IPS-20b (cell line): ENCODE data around the gene NKAIN4.

Experiments used
- H3K27ac ChIP-seq: one replicate; pipeline ENCODE4 v1.5.1; 2013; ENCODE audit warnings: low read length
- H3K27me3 ChIP-seq: 2 replicates; pipeline ENCODE4 v1.6.1; 2013; ENCODE audit warnings: mild to moderate bottlenecking, low read length, inconsistent platforms; ENCODE audit not compliant: insufficient read depth
- H3K36me3 ChIP-seq: 2 replicates; pipeline ENCODE4 v1.6.1; 2013; ENCODE audit warnings: low read depth, mild to moderate bottlenecking, inconsistent platforms, low read length, moderate library complexity; ENCODE audit not compliant: insufficient read depth
- H3K4me1 ChIP-seq: 2 replicates; pipeline ENCODE4 v1.6.1; 2013; ENCODE audit warnings: mild to moderate bottlenecking, control low read depth, inconsistent platforms, low read length, moderate library complexity; ENCODE audit not compliant: insufficient read depth
- H3K4me3 ChIP-seq: 2 replicates; pipeline ENCODE4 v1.5.1; 2013; ENCODE audit warnings: mild to moderate bottlenecking, low read length, inconsistent platforms
- H3K9ac ChIP-seq: 2 replicates; pipeline ENCODE4 v1.6.1; 2013; ENCODE audit warnings: low read depth, mild to moderate bottlenecking, inconsistent platforms, low read length, moderate library complexity
- H3K9me3 ChIP-seq: 2 replicates; pipeline ENCODE4 v1.6.1; 2013; ENCODE audit warnings: mild to moderate bottlenecking, low read depth, low read length, inconsistent platforms; ENCODE audit not compliant: insufficient read depth

The NKAIN4 gene

DNA sequence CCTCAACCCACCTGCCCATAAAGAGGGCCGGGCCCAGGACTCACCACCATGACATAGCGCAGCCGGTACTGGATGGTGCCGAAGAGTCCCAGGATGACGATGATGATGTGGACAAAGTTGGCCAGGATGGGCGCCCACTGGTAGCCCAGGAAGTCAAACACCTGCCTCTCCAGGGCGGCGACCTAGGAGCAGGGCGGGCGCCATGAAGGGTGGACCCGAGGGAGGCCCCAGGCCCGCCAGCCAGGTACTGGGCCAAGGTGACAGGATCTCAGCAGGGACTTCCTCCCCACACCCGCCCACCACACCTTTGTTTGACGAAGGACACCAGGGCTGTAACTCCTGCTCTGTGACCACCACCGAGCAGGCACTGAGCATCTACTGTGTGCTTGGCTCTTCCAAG is 4.4 kb downstream of the NKAIN4 start:
- H3K27ac ChIP-seq = no peak overlapping the region
- peaks cover 8% of the 10 kb centered on the region; the same call in 1 of the 2 replicates for H3K4me1 ChIP-seq
- no peak overlapping the region for H3K4me3 ChIP-seq
- no peaks in the 10 kb centered on the region for H3K36me3 ChIP-seq
- no peaks in the 10 kb centered on the region for H3K9me3 ChIP-seq
- H3K27me3 ChIP-seq = peaks cover 44% of the 10 kb centered on the region
- H3K9ac ChIP-seq = no peak overlapping the region

DNA sequence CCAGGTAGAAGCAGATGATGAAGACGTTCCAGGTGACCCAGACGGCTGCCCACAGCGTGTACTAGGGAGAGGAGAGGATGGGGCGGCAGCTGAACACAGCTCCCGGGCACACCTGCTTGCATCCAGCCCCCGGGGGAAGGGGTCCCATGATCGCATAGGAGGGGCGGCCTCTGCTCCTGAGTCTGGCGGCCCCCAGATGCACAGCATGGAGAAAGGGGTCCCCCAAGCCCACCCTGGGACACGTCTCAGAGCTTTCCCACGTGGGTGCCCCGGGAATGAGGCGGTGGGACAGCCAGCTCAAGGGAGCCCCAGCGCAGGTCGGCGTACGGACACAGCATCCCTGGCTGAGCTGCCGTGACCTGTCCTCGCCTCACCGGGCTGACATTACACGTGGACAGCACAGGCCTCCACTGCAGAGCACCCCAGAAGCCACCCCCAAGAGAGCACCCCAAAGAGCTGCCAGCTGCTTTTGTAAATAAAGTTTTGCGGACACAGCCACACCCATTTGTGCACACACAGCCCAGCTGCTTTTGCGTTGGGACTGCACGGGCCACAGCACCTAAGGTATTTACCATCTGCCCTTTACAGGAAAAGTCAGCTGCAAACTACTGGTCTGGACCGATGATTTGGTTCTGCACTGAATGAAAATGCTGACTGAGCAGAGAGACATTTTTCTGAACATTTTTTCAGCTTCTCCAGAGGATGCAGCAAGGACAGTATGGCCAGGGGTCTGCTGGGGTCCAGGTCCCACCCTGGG is 5.2 kb downstream of the NKAIN4 start:
- Histone ChIP-seq H3K36me3 (no peaks in the 10 kb centered on the region), H3K4me1 (peaks cover 8% of the 10 kb centered on the region; the same call in 1 of the 2 replicates), H3K4me3 (no peak overlapping the region), H3K27me3 (peaks cover 40% of the 10 kb centered on the region), H3K9ac (no peak overlapping the region), H3K9me3 (no peaks in the 10 kb centered on the region), H3K27ac (no peak overlapping the region)

DNA sequence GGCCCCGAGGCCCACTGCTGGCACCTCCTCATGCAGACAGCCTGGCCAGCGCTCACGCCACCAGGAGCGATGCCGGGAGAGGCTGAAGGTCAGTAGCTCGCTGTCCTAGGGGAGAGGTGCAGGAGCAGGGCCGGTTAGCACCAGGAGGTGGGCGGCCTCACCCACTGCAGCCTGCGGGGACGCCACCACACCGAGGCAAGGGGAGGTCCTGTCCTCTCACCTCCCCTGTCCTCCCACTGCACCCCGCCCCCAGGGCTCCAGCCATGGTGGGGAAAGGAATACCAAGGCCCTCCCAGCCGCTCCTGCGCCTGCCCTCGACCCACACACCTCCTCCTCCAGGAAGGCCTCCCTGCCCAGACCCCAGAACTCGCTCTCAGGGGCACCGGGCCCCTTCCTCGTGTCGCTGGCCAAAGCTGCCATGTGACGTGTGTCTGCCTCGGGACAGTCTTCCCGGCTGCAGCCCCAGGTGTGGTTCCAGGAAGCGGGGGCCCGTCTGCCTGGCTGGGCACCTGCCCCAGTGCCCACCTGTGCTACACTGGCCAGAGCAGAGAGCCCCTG is 6.5 kb downstream of the NKAIN4 start:
- no peaks in the 10 kb centered on the region for H3K36me3 ChIP-seq
- no peak overlapping the region for H3K27ac ChIP-seq
- H3K9ac ChIP-seq = no peak overlapping the region
- H3K9me3 ChIP-seq = no peaks in the 10 kb centered on the region
- H3K4me1 ChIP-seq = peaks cover 5% of the 10 kb centered on the region; the same call in 1 of the 2 replicates
- H3K4me3 ChIP-seq = no peak overlapping the region
- H3K27me3 ChIP-seq = peaks cover 31% of the 10 kb centered on the region

GRCh38 chr20:63246490-63247288 is 7.6 kb downstream of the NKAIN4 start:
- no peak overlapping the region for H3K27ac ChIP-seq
- H3K9me3 ChIP-seq = no peaks in the 10 kb centered on the region
- H3K9ac ChIP-seq = no peak overlapping the region
- H3K36me3 ChIP-seq = no peaks in the 10 kb centered on the region
- H3K4me1 ChIP-seq = peaks cover 5% of the 10 kb centered on the region; the same call in 1 of the 2 replicates
- peaks cover 21% of the 10 kb centered on the region for H3K27me3 ChIP-seq
- H3K4me3 ChIP-seq = no peak overlapping the region; the same call in 1 of the 2 replicates

- Histone ChIP-seq H3K4me1 (peaks cover 5% of the 10 kb centered on the region; the same call in 1 of the 2 replicates), H3K9me3 (no peaks in the 10 kb centered on the region), H3K27me3 (peaks cover 20% of the 10 kb centered on the region), H3K36me3 (no peaks in the 10 kb centered on the region), H3K27ac (no peak overlapping the region), H3K9ac (no peak overlapping the region), H3K4me3 (no peak overlapping the region)
Observed at GRCh38 chr20:63244468-63244867, 9.8 kb downstream of the NKAIN4 start.

GRCh38 chr20:63243604-63244247 is 10.5 kb downstream of the NKAIN4 start:
- peaks cover 20% of the 10 kb centered on the region for H3K27me3 ChIP-seq
- no peak overlapping the region for H3K4me3 ChIP-seq
- no peaks in the 10 kb centered on the region for H3K9me3 ChIP-seq
- H3K27ac ChIP-seq = no peak overlapping the region
- no peaks in the 10 kb centered on the region for H3K36me3 ChIP-seq
- H3K4me1 ChIP-seq = peaks cover 5% of the 10 kb centered on the region; the same call in 1 of the 2 replicates
- H3K9ac ChIP-seq = no peak overlapping the region

- Histone ChIP-seq H3K9ac (no peak overlapping the region), H3K27ac (no peak overlapping the region), H3K4me1 (peaks cover 5% of the 10 kb centered on the region; the same call in 1 of the 2 replicates), H3K9me3 (no peaks in the 10 kb centered on the region), H3K4me3 (no peak overlapping the region), H3K27me3 (peaks cover 20% of the 10 kb centered on the region), H3K36me3 (no peaks in the 10 kb centered on the region)
Observed at GRCh38 chr20:63242736-63243135, 11.5 kb downstream of the NKAIN4 start.

DNA sequence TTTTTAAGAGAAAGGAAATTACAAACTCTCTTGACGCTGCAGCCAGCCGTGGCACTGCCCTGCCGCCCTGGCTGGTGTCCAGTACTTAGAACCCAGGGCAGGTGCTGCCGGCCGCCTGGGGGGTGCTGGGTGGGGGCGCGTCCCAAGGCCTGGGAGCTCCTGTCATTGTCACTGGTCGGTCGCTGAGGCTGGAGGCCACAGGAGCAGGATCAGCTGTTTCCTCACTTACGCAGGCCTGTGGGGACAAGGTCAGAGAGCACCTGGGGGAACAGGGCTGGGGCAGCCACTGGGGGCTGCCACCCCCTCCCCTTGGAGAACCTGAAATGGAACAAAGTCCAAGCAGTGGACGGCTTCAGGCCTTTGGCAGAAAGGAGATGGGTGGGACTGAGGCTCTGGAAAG is 13.0 kb downstream of the NKAIN4 start:
- Histone ChIP-seq H3K4me1 (no peaks in the 10 kb centered on the region), H3K36me3 (no peaks in the 10 kb centered on the region), H3K9ac (no peak overlapping the region; the same call in 1 of the 2 replicates), H3K9me3 (no peaks in the 10 kb centered on the region), H3K27ac (no peak overlapping the region), H3K4me3 (no peak overlapping the region), H3K27me3 (peaks cover 7% of the 10 kb centered on the region)

GRCh38 chr20:63240004-63240403 is 14.3 kb downstream of the NKAIN4 start:
- Histone ChIP-seq H3K27me3 (no peaks in the 10 kb centered on the region), H3K9me3 (no peaks in the 10 kb centered on the region), H3K9ac (no peak overlapping the region), H3K36me3 (no peaks in the 10 kb centered on the region), H3K27ac (no peak overlapping the region), H3K4me1 (no peaks in the 10 kb centered on the region), H3K4me3 (no peak overlapping the region)

DNA sequence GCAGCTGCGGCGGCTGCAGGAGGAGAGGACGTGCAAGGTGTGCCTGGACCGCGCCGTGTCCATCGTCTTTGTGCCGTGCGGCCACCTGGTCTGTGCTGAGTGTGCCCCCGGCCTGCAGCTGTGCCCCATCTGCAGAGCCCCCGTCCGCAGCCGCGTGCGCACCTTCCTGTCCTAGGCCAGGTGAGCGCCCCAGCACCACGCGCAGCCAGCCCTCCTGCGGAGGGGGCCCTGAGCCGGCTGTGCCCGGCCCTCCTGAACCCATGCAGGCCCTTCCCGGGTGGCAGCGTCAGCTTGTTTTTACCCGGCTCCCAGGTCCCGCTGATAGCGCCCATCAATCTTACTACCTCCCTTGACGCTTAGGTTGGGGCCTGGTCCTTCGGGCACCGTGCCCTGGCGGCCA is 14.8 kb downstream of the NKAIN4 start:
- H3K36me3 ChIP-seq = no peaks in the 10 kb centered on the region
- H3K9ac ChIP-seq = no peak overlapping the region
- no peak overlapping the region for H3K27ac ChIP-seq
- no peaks in the 10 kb centered on the region for H3K4me1 ChIP-seq
- H3K27me3 ChIP-seq = no peaks in the 10 kb centered on the region
- no peaks in the 10 kb centered on the region for H3K9me3 ChIP-seq
- H3K4me3 ChIP-seq = no peak overlapping the region

- Histone ChIP-seq H3K9me3 (no peaks in the 10 kb centered on the region), H3K27me3 (no peaks in the 10 kb centered on the region), H3K36me3 (no peaks in the 10 kb centered on the region), H3K4me3 (no peak overlapping the region), H3K9ac (no peak overlapping the region), H3K27ac (no peak overlapping the region), H3K4me1 (no peaks in the 10 kb centered on the region)
Observed at GRCh38 chr20:63238514-63239125, 15.6 kb downstream of the NKAIN4 start.
